HepG2 (cell line): ENCODE data around the gene MEIOB.

ENCODE experiments used
- ARID4A ChIP-seq: sonication (generic); formaldehyde crosslinking; IDR thresholded peaks from 2 replicates; pipeline ENCODE4 v1.5.0; 2020; ENCODE audit warnings: mild to moderate bottlenecking, missing genetic modification reagents, borderline replicate concordance
- ATF7 ChIP-seq, 2 experiments: fragments of 450-650 bp in 1 of 2; sonication (generic) in 1 of 2; formaldehyde crosslinking in 1 of 2; IDR thresholded peaks; 2 replicates each; pipeline versions ENCODE4 v1.4.0 to v1.6.1; 2016 to 2020; ENCODE audit warnings: antibody characterized with exemption in 1 of 2, mild to moderate bottlenecking in 1 of 2, missing genetic modification reagents in 1 of 2
- BATF2 ChIP-seq: sonication (generic); formaldehyde crosslinking; IDR thresholded peaks from 2 replicates; pipeline ENCODE4 v1.8.0; 2022; ENCODE audit warnings: mild to moderate bottlenecking, missing genetic modification reagents, moderate library complexity
- EP300 ChIP-seq, 3 experiments: sonication (generic) in 1 of 3; formaldehyde crosslinking in 1 of 3; IDR thresholded peaks; 2 replicates each; pipeline versions ENCODE4 v1.5.1 to v1.6.1; 2011 to 2020; ENCODE audit warnings: low read depth in 2 of 3, low read length in 2 of 3, borderline replicate concordance in 1 of 3, improper control_type of control experiment in 1 of 3, mild to moderate bottlenecking in 1 of 3, missing genetic modification reagents in 1 of 3, moderate library complexity in 1 of 3
- EZH2 ChIP-seq: conservative IDR thresholded peaks from 2 replicates; pipeline ENCODE4 v1.6.1; 2012; ENCODE audit warnings: mild to moderate bottlenecking, low read depth, low read length, moderate library complexity
- GTF2F1 ChIP-seq: fragments of 150-350 bp; IDR thresholded peaks from 2 replicates; pipeline ENCODE4 v1.6.1; 2014; ENCODE audit warnings: low read length
- MAFK ChIP-seq, 2 experiments: IDR thresholded peaks in 1 of 2; conservative IDR thresholded peaks in 1 of 2; 2 replicates each; pipeline ENCODE4 v1.6.1; 2011; ENCODE audit warnings: improper control_type of control experiment in 2 of 2, low read length in 2 of 2
- NFIC ChIP-seq: IDR thresholded peaks from 2 replicates; pipeline ENCODE4 v1.6.1; 2012; ENCODE audit warnings: mild to moderate bottlenecking, low read length, inconsistent platforms
- POLR2A ChIP-seq, 2 experiments: IDR thresholded peaks; 2 replicates each; pipeline ENCODE4 v1.6.1; 2011; ENCODE audit warnings: low read depth in 2 of 2, low read length in 2 of 2, mild to moderate bottlenecking in 1 of 2, moderate library complexity in 1 of 2; ENCODE audit not compliant: insufficient read depth in 1 of 2
- RXRA ChIP-seq: sonication (generic); formaldehyde crosslinking; IDR thresholded peaks from 2 replicates; pipeline ENCODE4 v1.5.1; 2020; ENCODE audit warnings: missing genetic modification reagents
- TSC22D2 ChIP-seq: sonication (generic); formaldehyde crosslinking; IDR thresholded peaks from 2 replicates; pipeline ENCODE4 v1.5.1; 2020; ENCODE audit warnings: missing genetic modification reagents, mild to moderate bottlenecking, borderline replicate concordance
- ZFX ChIP-seq: sonication (generic); formaldehyde crosslinking; IDR thresholded peaks from 2 replicates; pipeline ENCODE4 v1.4.0; 2020; ENCODE audit warnings: mild to moderate bottlenecking, low read depth, missing genetic modification reagents, moderate library complexity
- TF ChIP-seq, protein P1 (sequence below): IDR thresholded peaks from 2 replicates; pipeline ENCODE4 v1.6.1; 2016; ENCODE audit warnings: missing biosample characterization, missing genetic modification reagents, low read depth

GRCh38 chr16:1895068-1895467 is 23.1 kb upstream of the MEIOB start:
- TF ChIP-seq EP300 (IDR thresholded peaks at IDR 0.05; ENCODE audit: low read depth in 2 of 2, low read length in 2 of 2) (no peak), EP300 (CRISPR knock-in tag; IDR thresholded peaks at IDR 0.05; ENCODE audit: borderline replicate concordance) (no peak), ARID4A (CRISPR knock-in tag) (no peak), MAFK (conservative IDR thresholded peaks at IDR 0.05 in 1 of 2, IDR thresholded peaks at IDR 0.05 in 1 of 2; ENCODE audit: low read length in 2 of 2) (no peak), TSC22D2 (CRISPR knock-in tag) (no peak), EZH2 (no peak), BATF2 (CRISPR knock-in tag) (no peak), POLR2A (IDR thresholded peaks at IDR 0.05; ENCODE audit: insufficient read depth in 1 of 2, low read depth in 2 of 2, low read length in 2 of 2) (no peak), RXRA (CRISPR knock-in tag) (no peak), GTF2F1 (no peak), ZFX (no peak), NFIC (no peak), ATF7 (IDR thresholded peaks at IDR 0.05) (no peak), ATF7 (CRISPR knock-in tag; IDR thresholded peaks at IDR 0.05) (no peak)
- TF ChIP-seq, protein P1, sequence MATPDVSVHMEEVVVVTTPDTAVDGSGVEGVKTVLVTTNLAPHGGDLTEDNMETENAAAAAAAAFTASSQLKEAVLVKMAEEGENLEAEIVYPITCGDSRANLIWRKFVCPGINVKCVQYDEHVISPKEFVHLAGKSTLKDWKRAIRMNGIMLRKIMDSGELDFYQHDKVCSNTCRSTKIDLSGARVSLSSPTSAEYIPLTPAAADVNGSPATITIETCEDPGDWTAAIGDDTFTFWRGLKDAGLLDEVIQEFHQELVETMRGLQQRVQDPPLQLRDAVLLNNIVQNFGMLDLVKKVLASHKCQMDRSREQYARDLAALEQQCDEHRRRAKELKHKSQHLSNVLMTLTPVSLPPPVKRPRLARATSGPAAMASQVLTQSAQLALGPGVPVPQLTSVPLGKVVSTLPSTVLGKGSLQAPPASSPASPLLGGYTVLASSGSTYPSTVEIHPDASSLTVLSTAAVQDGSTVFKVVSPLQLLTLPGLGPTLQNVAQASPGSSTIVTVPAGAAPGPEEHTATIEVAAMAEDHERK (CRISPR knock-in tag), result no peak
